Glutamatergic neuron (in vitro differentiated cells): ENCODE measurements around the gene SMIM7. TPM values are rescaled to one million over a fixed set of nuclear protein-coding genes. Genes with fewer than 3 reads are reported as not detected.

Experiments
- DNase-seq: peaks from one replicate; pipeline ENCODE4 v3.0.0; 2022
- H3K27ac Mint-ChIP-seq: one replicate; pipeline ENCODE4 v1.8.0; 2020; ENCODE audit warnings: mild to moderate bottlenecking, mixed read lengths, inconsistent platforms; ENCODE audit not compliant: unreplicated experiment
- H3K27me3 Mint-ChIP-seq: one replicate; pipeline ENCODE4 v1.8.0; 2020; ENCODE audit warnings: mild to moderate bottlenecking, moderate library complexity, mixed read lengths, inconsistent platforms; ENCODE audit not compliant: unreplicated experiment
- H3K36me3 Mint-ChIP-seq: one replicate; pipeline ENCODE4 v1.8.0; 2020; ENCODE audit warnings: mild to moderate bottlenecking, mixed read lengths, inconsistent platforms; ENCODE audit not compliant: unreplicated experiment
- H3K4me1 Mint-ChIP-seq: one replicate; pipeline ENCODE4 v1.8.0; 2020; ENCODE audit warnings: mild to moderate bottlenecking, low read depth, mixed read lengths, inconsistent platforms; ENCODE audit not compliant: unreplicated experiment
- H3K4me3 Mint-ChIP-seq: one replicate; pipeline ENCODE4 v1.8.0; 2020; ENCODE audit warnings: mild to moderate bottlenecking, mixed read lengths, inconsistent platforms; ENCODE audit not compliant: unreplicated experiment
- H3K9me3 Mint-ChIP-seq: one replicate; pipeline ENCODE4 v1.8.0; 2020; ENCODE audit warnings: mild to moderate bottlenecking, moderate library complexity, mixed read lengths, inconsistent platforms; ENCODE audit not compliant: unreplicated experiment
- CTCF ChIP-seq: fragments of 200-600 bp; sonication (generic); IDR thresholded peaks from one replicate; pipeline ENCODE4 v1.5.0; 2021; ENCODE audit not compliant: partially characterized antibody, unreplicated experiment
- total RNA-seq: library from RNA; stranded (reverse); fragmentation: NEBNext Ultra II Directional; extraction: Animal tissue kit (Norgen Biotek cat#: 25700); gene quantifications from one replicate; pipeline ENCODE4 v1.2.1, GENCODE V29; 2021; ENCODE audit not compliant: unreplicated experiment

SMIM7 gene
- total RNA-seq, 1 donor from 2014 or later: 81.0 TPM

DNA sequence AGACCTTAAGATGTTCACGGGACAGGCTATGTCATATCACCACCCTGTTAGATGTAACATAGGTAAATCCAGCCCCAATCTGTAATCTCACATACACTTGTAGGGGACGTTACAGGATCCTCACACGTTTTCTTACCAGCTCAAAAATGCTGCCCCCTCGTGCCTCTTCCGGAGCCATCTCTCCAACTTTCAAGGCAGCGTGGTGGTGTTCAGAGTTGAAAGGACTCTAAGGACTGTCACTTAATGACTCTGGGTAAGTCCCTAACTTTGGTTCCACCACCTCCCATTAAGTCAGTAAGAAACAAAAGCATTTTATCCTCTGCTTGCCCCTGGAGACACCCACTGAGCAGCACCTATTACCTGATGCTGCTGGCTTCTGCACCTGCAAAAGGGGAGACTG, 36.4 kb downstream of the SMIM7 start:
- no peak for TF ChIP-seq CTCF

GRCh38 chr19:16623066-16623465, 36.9 kb downstream of the SMIM7 start:
- DNase-seq: no peak
- peaks cover 30% of the 10 kb centered on the region for H3K4me1 Mint-ChIP-seq
- H3K27ac Mint-ChIP-seq: no peak overlapping the region
- peaks cover 2% of the 10 kb centered on the region for H3K9me3 Mint-ChIP-seq
- H3K27me3 Mint-ChIP-seq: peaks cover 5% of the 10 kb centered on the region
- H3K4me3 Mint-ChIP-seq: no peak overlapping the region
- no peaks in the 10 kb centered on the region for H3K36me3 Mint-ChIP-seq
- no peak for TF ChIP-seq CTCF

More for the DNA sequence above, 36.4 kb downstream of the SMIM7 start:
- Mint-ChIP-seq H3K9me3 (peaks cover 3% of the 10 kb centered on the region), H3K4me3 (no peak overlapping the region), H3K36me3 (no peaks in the 10 kb centered on the region), H3K4me1 (peaks cover 26% of the 10 kb centered on the region), H3K27me3 (peaks cover 5% of the 10 kb centered on the region), H3K27ac (no peak overlapping the region)
- DNase-seq: no peak

- TF ChIP-seq CTCF: no peak
- H3K27me3 Mint-ChIP-seq: peaks cover 6% of the 10 kb centered on the region
- H3K4me3 Mint-ChIP-seq: no peak overlapping the region
- H3K4me1 Mint-ChIP-seq: peaks cover 35% of the 10 kb centered on the region
- no peak for DNase-seq
- H3K27ac Mint-ChIP-seq: no peak overlapping the region
- H3K9me3 Mint-ChIP-seq: no peaks in the 10 kb centered on the region
- H3K36me3 Mint-ChIP-seq: no peaks in the 10 kb centered on the region
These were observed 38.7 kb downstream of the SMIM7 start for GRCh38 chr19:16621165-16621800.

- Mint-ChIP-seq H3K9me3 (no peaks in the 10 kb centered on the region), H3K36me3 (no peaks in the 10 kb centered on the region), H3K27ac (no peak overlapping the region), H3K4me1 (peaks cover 28% of the 10 kb centered on the region), H3K4me3 (no peak overlapping the region), H3K27me3 (peaks cover 6% of the 10 kb centered on the region)
- TF ChIP-seq CTCF: no peak
- no peak for DNase-seq
These were observed 39.4 kb downstream of the SMIM7 start for GRCh38 chr19:16620584-16620983.

GRCh38 chr19:16620018-16620417, 39.9 kb downstream of the SMIM7 start:
- Mint-ChIP-seq H3K27ac (no peak overlapping the region), H3K4me1 (peaks cover 25% of the 10 kb centered on the region), H3K9me3 (no peaks in the 10 kb centered on the region)

More at GRCh38 chr19:16620018-16620417, 39.9 kb downstream of the SMIM7 start:
- no peak overlapping the region for H3K4me3 Mint-ChIP-seq
- DNase-seq: no peak
- H3K36me3 Mint-ChIP-seq: no peaks in the 10 kb centered on the region
- no peak for TF ChIP-seq CTCF
- peaks cover 6% of the 10 kb centered on the region for H3K27me3 Mint-ChIP-seq
